ENCODE data around the gene CALML4. TPM values are rescaled to one million over a fixed set of nuclear protein-coding genes. Genes with fewer than 3 reads are reported as not detected.
A peak's percentile ranks its signal among the peaks of the same experiment; 100 is the strongest.

Gene CALML4
- total RNA-seq, 1 donor from 2014 or later = 9.4 TPM

DNA sequence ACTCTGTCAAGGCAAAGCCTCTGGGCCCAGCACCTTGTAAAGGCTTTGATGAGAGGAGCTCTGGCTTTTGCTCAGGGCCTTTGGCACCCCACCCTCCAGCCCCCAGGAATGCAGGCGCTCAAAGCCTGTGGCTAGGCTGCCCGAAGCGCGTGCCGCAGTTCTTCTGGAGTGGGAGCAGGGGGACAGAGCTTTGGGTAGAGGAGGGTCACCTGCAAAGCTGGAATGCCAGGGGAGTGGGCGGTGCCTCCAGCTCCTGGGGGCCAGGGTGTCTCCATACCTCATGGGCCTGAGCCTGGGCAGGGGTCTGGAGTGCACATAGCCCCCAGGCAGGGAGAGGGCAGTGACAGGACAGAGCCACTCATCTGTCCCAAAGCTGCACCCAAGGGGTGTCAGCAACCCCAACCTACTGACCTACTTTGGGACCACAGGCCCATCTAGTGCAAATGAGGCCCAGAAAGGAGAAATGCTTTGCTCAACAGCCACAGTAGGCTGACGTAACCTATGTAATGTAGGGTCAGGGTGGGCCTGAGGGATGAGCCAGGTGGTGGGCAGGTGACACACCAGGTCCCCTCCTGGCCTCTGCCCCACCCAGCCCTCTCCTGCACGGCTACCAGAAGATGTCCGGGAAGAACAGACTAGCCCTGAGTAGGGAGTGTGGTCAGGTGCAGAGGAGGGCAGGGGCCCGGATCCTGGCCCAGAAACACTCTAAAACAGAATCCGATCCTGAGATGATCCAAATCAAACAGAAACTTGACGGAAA lies 2.2 kb upstream of the CALML4 start:
- Mint-ChIP-seq H3K27me3 (no peaks in the 10 kb centered on the region), H3K4me3 (no peak overlapping the region), H3K36me3 (no peaks in the 10 kb centered on the region), H3K27ac (no peak overlapping the region), H3K9me3 (no peaks in the 10 kb centered on the region), H3K4me1 (ENCODE audit: unreplicated experiment) (peaks cover 18% of the 10 kb centered on the region)
- peak; percentile 48 for DNase-seq (ENCODE audit: extremely low spot score, unreplicated experiment)
- TF ChIP-seq CTCF (conservative IDR thresholded peaks at IDR 0.05) = no peak

GRCh38 chr15:68206711-68207151 lies 1.6 kb upstream of the CALML4 start:
- no peak overlapping the region for H3K4me3 Mint-ChIP-seq
- no peaks in the 10 kb centered on the region for H3K9me3 Mint-ChIP-seq
- no peaks in the 10 kb centered on the region for H3K27me3 Mint-ChIP-seq
- peaks cover 23% of the 10 kb centered on the region for H3K4me1 Mint-ChIP-seq (ENCODE audit: unreplicated experiment)
- H3K36me3 Mint-ChIP-seq = no peaks in the 10 kb centered on the region
- no peak for TF ChIP-seq CTCF (conservative IDR thresholded peaks at IDR 0.05)
- peak; percentile 52 for DNase-seq (ENCODE audit: extremely low spot score, unreplicated experiment)
- peak overlapping the region; percentile 39 for H3K27ac Mint-ChIP-seq

DNA sequence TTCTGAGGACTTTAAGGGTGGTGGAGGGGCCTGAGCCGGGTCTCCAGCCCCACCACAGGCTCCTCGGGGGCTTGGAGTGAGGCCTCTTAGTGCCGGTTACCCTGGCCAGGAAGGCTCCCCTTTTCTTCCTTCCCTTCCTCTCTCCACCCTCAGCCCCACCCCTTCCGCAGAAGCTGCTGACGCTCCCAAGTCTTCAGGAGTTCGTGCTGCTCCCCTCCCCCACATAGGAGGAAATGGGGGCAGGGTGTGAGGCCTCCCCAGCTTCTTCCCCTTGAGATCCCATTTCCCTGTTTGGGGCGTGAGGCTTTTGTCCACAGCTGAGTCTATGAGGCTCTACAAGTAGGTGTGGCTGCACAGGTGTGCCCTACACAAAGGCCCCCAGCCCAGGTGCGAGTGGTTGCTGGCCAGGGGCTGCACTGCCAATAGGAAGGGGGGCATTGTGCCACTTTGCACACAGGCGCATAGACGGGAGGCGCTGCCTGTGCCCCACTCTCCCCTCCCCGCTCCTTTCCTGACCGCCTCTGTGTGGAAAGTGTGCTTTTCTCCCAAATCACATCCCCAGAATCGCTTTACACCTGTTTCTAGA lies 915 bp upstream of the CALML4 start:
- no peaks in the 10 kb centered on the region for H3K9me3 Mint-ChIP-seq
- H3K27ac Mint-ChIP-seq = peak overlapping the region; percentile 61
- DNase-seq (ENCODE audit: extremely low spot score, unreplicated experiment) = no peak
- no peaks in the 10 kb centered on the region for H3K36me3 Mint-ChIP-seq
- no peak for TF ChIP-seq CTCF (conservative IDR thresholded peaks at IDR 0.05)
- peaks cover 26% of the 10 kb centered on the region for H3K4me1 Mint-ChIP-seq (ENCODE audit: unreplicated experiment)
- no peak overlapping the region for H3K4me3 Mint-ChIP-seq
- no peaks in the 10 kb centered on the region for H3K27me3 Mint-ChIP-seq

DNA sequence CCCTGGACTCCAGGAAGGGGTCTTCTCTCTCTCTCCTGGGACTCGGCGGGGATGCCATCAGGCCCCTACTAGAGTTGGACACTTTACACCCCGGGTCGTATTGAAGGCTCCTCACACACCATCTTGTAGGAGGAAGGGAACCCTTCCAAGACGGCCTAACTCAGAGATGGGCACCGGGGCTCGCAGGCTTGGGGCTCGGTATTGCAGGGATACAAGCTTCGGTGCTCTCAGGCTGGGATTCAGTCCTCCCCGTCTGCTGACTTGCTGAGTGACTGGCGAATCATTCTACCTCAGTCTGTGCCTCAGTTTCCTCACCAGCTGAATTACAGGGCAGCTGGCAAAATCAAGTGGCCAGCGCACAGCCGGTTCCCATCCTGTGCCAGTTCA lies 419 bp upstream of the CALML4 start:
- Mint-ChIP-seq H3K27ac (peak overlapping the region; percentile 61), H3K9me3 (no peaks in the 10 kb centered on the region), H3K4me1 (ENCODE audit: unreplicated experiment) (peaks cover 26% of the 10 kb centered on the region), H3K4me3 (peak overlapping the region; percentile 41), H3K36me3 (no peaks in the 10 kb centered on the region), H3K27me3 (no peaks in the 10 kb centered on the region)
- no peak for TF ChIP-seq CTCF (conservative IDR thresholded peaks at IDR 0.05)
- no peak for DNase-seq (ENCODE audit: extremely low spot score, unreplicated experiment)

DNA sequence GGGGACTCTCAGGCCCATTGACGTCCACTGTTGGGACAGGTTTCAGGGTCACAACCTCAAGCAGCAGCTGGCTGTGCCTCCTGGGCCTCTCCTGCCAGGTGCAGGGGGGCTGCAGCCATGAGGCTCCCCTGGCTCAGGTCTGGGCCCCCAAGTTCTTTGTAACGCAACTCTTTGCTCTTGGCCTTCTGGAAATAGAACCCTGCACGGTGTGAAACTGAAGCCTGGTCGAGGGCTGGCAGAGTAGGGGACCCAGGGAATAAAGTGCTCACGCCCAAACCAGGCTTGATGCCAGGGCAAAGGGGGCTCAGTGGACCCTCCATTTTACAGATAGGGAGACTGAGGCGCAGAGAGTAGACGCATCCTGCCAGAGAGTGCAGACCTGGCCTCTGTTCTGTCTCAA lies 771 bp downstream of the CALML4 start:
- H3K27me3 Mint-ChIP-seq = no peaks in the 10 kb centered on the region
- no peak for TF ChIP-seq CTCF (conservative IDR thresholded peaks at IDR 0.05)
- H3K4me3 Mint-ChIP-seq = no peak overlapping the region
- peaks cover 31% of the 10 kb centered on the region for H3K4me1 Mint-ChIP-seq (ENCODE audit: unreplicated experiment)
- peak; percentile 36 for DNase-seq (ENCODE audit: extremely low spot score, unreplicated experiment)
- H3K36me3 Mint-ChIP-seq = no peaks in the 10 kb centered on the region
- H3K27ac Mint-ChIP-seq = peak overlapping the region; percentile 61
- no peaks in the 10 kb centered on the region for H3K9me3 Mint-ChIP-seq

All from type B pancreatic cell (in vitro differentiated cells).